Measurements from ENCODE around the gene RARRES2. TPM values are rescaled to one million over a fixed set of nuclear protein-coding genes. Genes with fewer than 3 reads are reported as not detected.

RARRES2 gene
- total RNA-seq, 1 experiment from 2014 or later = 2.1 TPM

DNA sequence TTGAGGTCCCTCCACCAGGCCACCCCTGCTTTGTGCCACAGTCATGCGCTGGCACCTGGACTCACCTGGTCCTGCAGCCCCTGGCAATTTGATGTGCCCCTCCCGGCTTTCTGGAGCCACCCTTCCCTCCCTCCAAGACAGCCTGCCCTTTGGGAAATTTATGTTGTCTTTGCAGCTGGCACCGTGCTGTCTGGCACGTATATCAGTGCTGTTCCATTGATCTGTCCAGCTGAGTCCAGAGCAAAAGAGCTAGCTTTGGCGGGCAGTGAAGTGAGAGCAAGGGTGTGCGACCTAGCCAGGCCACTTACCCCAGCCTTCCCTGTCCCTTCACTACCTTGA is 5.7 kb downstream of the RARRES2 start:
- ATAC-seq (no peak), DNase-seq (ENCODE audit: low read depth, low spot score) (no peak)
- Histone ChIP-seq H3K27me3 (ENCODE audit: insufficient read depth, low read length) (no peaks in the 10 kb centered on the region), H3K4me1 (ENCODE audit: control insufficient read depth in 1 of 2, insufficient read depth in 2 of 2, low read length in 2 of 2) (no peaks in the 10 kb centered on the region), H3K9me3 (ENCODE audit: control insufficient read depth in 1 of 2, insufficient read depth in 1 of 2, low read depth in 1 of 2, low read length in 2 of 2) (no peaks in the 10 kb centered on the region), H3K27ac (ENCODE audit: low read depth, low read length) (no peak overlapping the region), H3K4me2 (ENCODE audit: low read length) (no peak overlapping the region), H3K79me2 (ENCODE audit: insufficient read depth, low read length) (no peaks in the 10 kb centered on the region), H3K4me3 (replicated peaks in 1 of 2; ENCODE audit: low read depth in 1 of 2, low read length in 2 of 2) (no peak overlapping the region), H3K36me3 (ENCODE audit: control insufficient read depth in 1 of 2, insufficient read depth in 2 of 2, low read length in 2 of 2) (no peaks in the 10 kb centered on the region), H3K9me2 (ENCODE audit: insufficient read depth) (no peaks in the 10 kb centered on the region), H4K20me1 (ENCODE audit: insufficient read depth) (no peaks in the 10 kb centered on the region), H2AFZ (ENCODE audit: low read depth, low read length, poor library complexity, severe bottlenecking) (no peak overlapping the region), H3K9ac (ENCODE audit: low read length) (no peak overlapping the region)
- RAD21 ChIA-PET (ENCODE audit: low non-redundant PET in 1 of 2, low total read pairs in 2 of 2, uncharacterized antibody in 2 of 2, unreplicated experiment in 2 of 2) = interaction anchor here in 1 of 2 experiments (0.6 kb wide), 1 partner anchor 27 kb away, joined by 3 read pairs; no protein-coding TSS in a partner anchor
- CTCF ChIA-PET = no interaction called here
- POLR2A ChIA-PET = no interaction called here
- TF ChIP-seq SP1 (IDR thresholded peaks at IDR 0.05; ENCODE audit: low read depth) (no peak), POLR2AphosphoS5 (IDR thresholded peaks at IDR 0.05; ENCODE audit: low read depth, low read length) (no peak), RAD21 (IDR thresholded peaks at IDR 0.05; ENCODE audit: low read depth) (no peak), ZFX (IDR thresholded peaks at IDR 0.05) (no peak), CEBPB (IDR thresholded peaks at IDR 0.05; ENCODE audit: low read depth) (no peak)
- TF ChIP-seq, protein P1, sequence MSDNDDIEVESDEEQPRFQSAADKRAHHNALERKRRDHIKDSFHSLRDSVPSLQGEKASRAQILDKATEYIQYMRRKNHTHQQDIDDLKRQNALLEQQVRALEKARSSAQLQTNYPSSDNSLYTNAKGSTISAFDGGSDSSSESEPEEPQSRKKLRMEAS (IDR thresholded peaks at IDR 0.05) = no peak
- TF ChIP-seq, protein P2, sequence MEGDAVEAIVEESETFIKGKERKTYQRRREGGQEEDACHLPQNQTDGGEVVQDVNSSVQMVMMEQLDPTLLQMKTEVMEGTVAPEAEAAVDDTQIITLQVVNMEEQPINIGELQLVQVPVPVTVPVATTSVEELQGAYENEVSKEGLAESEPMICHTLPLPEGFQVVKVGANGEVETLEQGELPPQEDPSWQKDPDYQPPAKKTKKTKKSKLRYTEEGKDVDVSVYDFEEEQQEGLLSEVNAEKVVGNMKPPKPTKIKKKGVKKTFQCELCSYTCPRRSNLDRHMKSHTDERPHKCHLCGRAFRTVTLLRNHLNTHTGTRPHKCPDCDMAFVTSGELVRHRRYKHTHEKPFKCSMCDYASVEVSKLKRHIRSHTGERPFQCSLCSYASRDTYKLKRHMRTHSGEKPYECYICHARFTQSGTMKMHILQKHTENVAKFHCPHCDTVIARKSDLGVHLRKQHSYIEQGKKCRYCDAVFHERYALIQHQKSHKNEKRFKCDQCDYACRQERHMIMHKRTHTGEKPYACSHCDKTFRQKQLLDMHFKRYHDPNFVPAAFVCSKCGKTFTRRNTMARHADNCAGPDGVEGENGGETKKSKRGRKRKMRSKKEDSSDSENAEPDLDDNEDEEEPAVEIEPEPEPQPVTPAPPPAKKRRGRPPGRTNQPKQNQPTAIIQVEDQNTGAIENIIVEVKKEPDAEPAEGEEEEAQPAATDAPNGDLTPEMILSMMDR (IDR thresholded peaks at IDR 0.05 in 2 of 3, conservative IDR thresholded peaks at IDR 0.05 in 1 of 3; ENCODE audit: borderline replicate concordance in 1 of 3, insufficient read depth in 1 of 3, low read depth in 2 of 3, low read length in 2 of 3) = no peak
- intact Hi-C loops (cut with micrococcal nuclease) = no loop called here
- no TSS peak for BruUV-seq (replicated peaks)

DNA sequence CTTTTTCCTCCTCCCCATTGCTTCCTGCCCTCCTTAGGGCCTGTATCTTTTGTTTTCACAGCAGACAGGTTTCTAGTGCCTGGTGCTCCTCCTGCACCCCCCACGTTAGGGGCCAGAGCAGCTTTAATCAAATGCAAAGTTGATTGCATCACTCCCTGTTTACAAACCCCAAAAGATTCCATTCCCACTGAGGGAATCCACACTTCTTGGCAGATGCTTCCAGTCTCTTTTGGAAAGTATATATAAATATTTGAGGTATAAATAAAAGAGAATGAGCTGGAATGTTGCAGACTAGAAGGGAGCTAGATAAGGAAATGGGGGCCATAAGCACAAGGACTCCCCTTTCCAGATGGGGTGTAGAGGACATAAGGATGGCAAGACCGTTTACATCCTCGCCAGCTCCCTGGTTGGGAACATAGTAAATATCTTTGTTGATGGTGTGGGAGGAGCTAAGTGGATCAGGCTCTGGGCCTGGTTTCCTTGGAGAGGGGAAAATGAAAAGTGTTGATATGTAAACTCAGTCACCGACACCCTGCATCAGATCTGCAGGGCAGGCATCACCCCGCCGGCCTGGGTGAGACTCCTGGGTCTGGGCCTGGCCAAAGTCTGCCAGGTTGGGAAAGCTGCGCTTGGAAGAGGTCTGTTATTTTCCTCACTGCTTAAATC is 6.2 kb downstream of the RARRES2 start:
- Histone ChIP-seq H3K9ac (ENCODE audit: low read length) (no peak overlapping the region), H4K20me1 (ENCODE audit: insufficient read depth) (no peaks in the 10 kb centered on the region), H3K9me3 (ENCODE audit: control insufficient read depth in 1 of 2, insufficient read depth in 1 of 2, low read depth in 1 of 2, low read length in 2 of 2) (no peaks in the 10 kb centered on the region), H3K9me2 (ENCODE audit: insufficient read depth) (no peaks in the 10 kb centered on the region), H3K4me3 (replicated peaks in 1 of 2; ENCODE audit: low read depth in 1 of 2, low read length in 2 of 2) (no peak overlapping the region), H3K27me3 (ENCODE audit: insufficient read depth, low read length) (no peaks in the 10 kb centered on the region), H3K4me1 (ENCODE audit: control insufficient read depth in 1 of 2, insufficient read depth in 2 of 2, low read length in 2 of 2) (no peaks in the 10 kb centered on the region), H3K4me2 (ENCODE audit: low read length) (no peak overlapping the region), H2AFZ (ENCODE audit: low read depth, low read length, poor library complexity, severe bottlenecking) (no peak overlapping the region), H3K79me2 (ENCODE audit: insufficient read depth, low read length) (no peaks in the 10 kb centered on the region), H3K27ac (ENCODE audit: low read depth, low read length) (no peak overlapping the region), H3K36me3 (ENCODE audit: control insufficient read depth in 1 of 2, insufficient read depth in 2 of 2, low read length in 2 of 2) (no peaks in the 10 kb centered on the region)
- CTCF ChIA-PET = no interaction called here
- RAD21 ChIA-PET (ENCODE audit: low non-redundant PET in 1 of 2, low total read pairs in 2 of 2, uncharacterized antibody in 2 of 2, unreplicated experiment in 2 of 2) = interaction anchor here in 1 of 2 experiments (0.6 kb wide), 1 partner anchor 27 kb away, joined by 3 read pairs; no protein-coding TSS in a partner anchor
- intact Hi-C loops (cut with micrococcal nuclease) = no loop called here
- no peak for DNase-seq (ENCODE audit: low read depth, low spot score)
- TF ChIP-seq YY1 (IDR thresholded peaks at IDR 0.05; ENCODE audit: extremely low read depth, insufficient replicate concordance, low read depth, low read length) = no peak
- TF ChIP-seq, protein P1 (IDR thresholded peaks at IDR 0.05) = no peak
- no peak for TF ChIP-seq CBX3 (IDR thresholded peaks at IDR 0.05; ENCODE audit: low read depth)
- TF ChIP-seq SRF (IDR thresholded peaks at IDR 0.05; ENCODE audit: low read depth) = no peak
- TF ChIP-seq FOSL1 (IDR thresholded peaks at IDR 0.05; ENCODE audit: low read depth) = no peak
- TF ChIP-seq, protein P3, sequence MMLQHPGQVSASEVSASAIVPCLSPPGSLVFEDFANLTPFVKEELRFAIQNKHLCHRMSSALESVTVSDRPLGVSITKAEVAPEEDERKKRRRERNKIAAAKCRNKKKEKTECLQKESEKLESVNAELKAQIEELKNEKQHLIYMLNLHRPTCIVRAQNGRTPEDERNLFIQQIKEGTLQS (IDR thresholded peaks at IDR 0.05) = no peak
- TF ChIP-seq POLR2A (IDR thresholded peaks at IDR 0.05; ENCODE audit: borderline replicate concordance, extremely low read depth, insufficient read depth, insufficient read length) = no peak
- no peak for ATAC-seq
- POLR2A ChIA-PET = no interaction called here
- no TSS peak for BruUV-seq (replicated peaks)

All from HCT116 (cell line).